K562 (cell line): ENCODE measurements around the gene ASAH2. TPM values are rescaled to one million over a fixed set of nuclear protein-coding genes. Genes with fewer than 3 reads are reported as not detected.
A peak's percentile ranks its signal among the peaks of the same experiment; 100 is the strongest.

Experiments used
- CREBBP ChIP-seq: IDR thresholded peaks from one replicate; pipeline ENCODE4 v1.6.1; 2012; ENCODE audit warnings: low read depth, mild to moderate bottlenecking, control low read depth, inconsistent platforms, low read length
- CSDE1 ChIP-seq, 2 experiments: fragments of 450-650 bp; IDR thresholded peaks; 2 replicates each; pipeline ENCODE4 v1.6.1; 2016; ENCODE audit warnings: mild to moderate bottlenecking in 1 of 2
- CXXC5 ChIP-seq: fragments of 250-450 bp; sonication (Bioruptor Pico); IDR thresholded peaks from 2 replicates; pipeline ENCODE4 v1.8.0; 2022; ENCODE audit warnings: inconsistent platforms, mild to moderate bottlenecking, moderate library complexity
- FOXM1 ChIP-seq, 2 experiments: fragments of 450-650 bp in 1 of 2; sonication (generic) in 1 of 2; formaldehyde crosslinking in 1 of 2; IDR thresholded peaks; 2 replicates each; pipeline versions ENCODE4 v1.6.1 to v1.9.0; 2017 to 2022; ENCODE audit warnings: low read depth in 2 of 2, mild to moderate bottlenecking in 2 of 2, missing genetic modification reagents in 1 of 2, moderate library complexity in 1 of 2
- HDAC1 ChIP-seq, 2 experiments: fragments of 450-650 bp; IDR thresholded peaks; 2 replicates each; pipeline ENCODE4 v1.6.1; 2016 to 2017; ENCODE audit warnings: inconsistent platforms in 1 of 2, mild to moderate bottlenecking in 1 of 2, moderate library complexity in 1 of 2
- MIER1 ChIP-seq: fragments of 450-650 bp; IDR thresholded peaks from 2 replicates; pipeline ENCODE4 v1.6.1; 2016; ENCODE audit warnings: antibody characterized with exemption, mild to moderate bottlenecking, low read depth
- RBM22 ChIP-seq: fragments of 200-400 bp; formaldehyde crosslinking; IDR thresholded peaks from 2 replicates; pipeline ENCODE4 v1.6.1; 2018; ENCODE audit warnings: low read length, low read depth; ENCODE audit not compliant: poor library complexity, severe bottlenecking
- WHSC1 ChIP-seq: IDR thresholded peaks from one replicate; pipeline ENCODE4 v1.6.1; 2012; ENCODE audit warnings: low read length, control low read depth, inconsistent platforms
- ZNF583 ChIP-seq: fragments of 250-450 bp; sonication (Bioruptor Pico); IDR thresholded peaks from 2 replicates; pipeline ENCODE4 v1.4.0; 2020
- polyA plus RNA-seq, 8 experiments: library from polyadenylated mRNA; depleted of rRNA in 4 of 8; stranded (reverse) in 5 of 8; unstranded in 3 of 8; fragments of >200 nt; fragmentation: Nextera tagmentation in 2 of 8; fragmentation: Illumina TruSeq in 1 of 8; extraction: Ambion mirVana in 2 of 8; extraction: Trizol in 1 of 8; gene quantifications; 2 replicates each; pipeline versions ENCODE4 v1.2.1 to v1.2.3, GENCODE V29; 2011 to 2014; ENCODE audit warnings: inconsistent platforms in 1 of 8, missing spikeins in 1 of 8
- total RNA-seq, 7 experiments: library from RNA; depleted of rRNA in 6 of 7; stranded (reverse); fragments of >200 nt in 6 of 7; fragmentation: Illumina TruSeq in 2 of 7; extraction: Trizol in 2 of 7; gene quantifications; 2 replicates each; pipeline versions ENCODE4 v1.2.1 to v1.2.3, GENCODE V29; 2011 to 2021; ENCODE audit warnings: low replicate concordance in 1 of 7
- TF ChIP-seq, protein P1 (sequence below): fragments of 200-600 bp; sonication (generic); IDR thresholded peaks from one replicate; pipeline ENCODE4 v1.6.1; 2012; ENCODE audit warnings: mild to moderate bottlenecking, low read depth, low read length, inconsistent platforms
- TF ChIP-seq, protein P2 (sequence below): sonication (generic); formaldehyde crosslinking; IDR thresholded peaks from 2 replicates; pipeline ENCODE4 v1.9.0; 2022; ENCODE audit warnings: mild to moderate bottlenecking, missing genetic modification reagents
- TF ChIP-seq, protein P3 (sequence below): fragments of 250-450 bp; sonication (Bioruptor Pico); IDR thresholded peaks from 2 replicates; pipeline ENCODE4 v1.9.0; 2021; ENCODE audit warnings: mild to moderate bottlenecking
- TF ChIP-seq, protein P4 (sequence below): fragments of 450-650 bp; IDR thresholded peaks from 2 replicates; pipeline ENCODE4 v1.6.1; 2016; ENCODE audit warnings: borderline replicate concordance

Gene ASAH2
- total and polyA plus RNA-seq, 9 of the 15 experiments (the other 6 are each of a cell fraction or from before 2014, with no cell fraction given): 2.5 to 12.0 (median 8.5) TPM

DNA sequence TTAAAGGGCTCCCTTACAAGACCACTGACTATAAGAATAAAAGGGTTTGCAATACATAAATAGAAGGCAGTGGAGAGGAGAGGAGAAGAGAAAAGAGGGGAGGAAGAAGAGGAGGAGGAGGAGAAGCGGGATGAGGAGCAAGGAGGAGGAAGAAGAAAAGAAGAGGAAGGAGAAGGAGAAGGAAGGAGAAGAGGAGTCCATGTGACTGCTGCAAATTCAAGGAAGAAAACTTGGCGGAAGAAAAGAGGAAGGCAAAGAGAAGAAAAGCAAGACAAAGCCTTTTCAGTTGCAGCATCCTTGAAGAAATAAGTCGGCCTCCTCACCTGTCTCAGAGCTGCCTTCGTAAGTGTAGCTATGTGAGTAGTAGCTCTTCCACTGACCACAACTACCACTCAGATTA, 22.6 kb downstream of the ASAH2 start (continued):
- TF ChIP-seq, protein P1, sequence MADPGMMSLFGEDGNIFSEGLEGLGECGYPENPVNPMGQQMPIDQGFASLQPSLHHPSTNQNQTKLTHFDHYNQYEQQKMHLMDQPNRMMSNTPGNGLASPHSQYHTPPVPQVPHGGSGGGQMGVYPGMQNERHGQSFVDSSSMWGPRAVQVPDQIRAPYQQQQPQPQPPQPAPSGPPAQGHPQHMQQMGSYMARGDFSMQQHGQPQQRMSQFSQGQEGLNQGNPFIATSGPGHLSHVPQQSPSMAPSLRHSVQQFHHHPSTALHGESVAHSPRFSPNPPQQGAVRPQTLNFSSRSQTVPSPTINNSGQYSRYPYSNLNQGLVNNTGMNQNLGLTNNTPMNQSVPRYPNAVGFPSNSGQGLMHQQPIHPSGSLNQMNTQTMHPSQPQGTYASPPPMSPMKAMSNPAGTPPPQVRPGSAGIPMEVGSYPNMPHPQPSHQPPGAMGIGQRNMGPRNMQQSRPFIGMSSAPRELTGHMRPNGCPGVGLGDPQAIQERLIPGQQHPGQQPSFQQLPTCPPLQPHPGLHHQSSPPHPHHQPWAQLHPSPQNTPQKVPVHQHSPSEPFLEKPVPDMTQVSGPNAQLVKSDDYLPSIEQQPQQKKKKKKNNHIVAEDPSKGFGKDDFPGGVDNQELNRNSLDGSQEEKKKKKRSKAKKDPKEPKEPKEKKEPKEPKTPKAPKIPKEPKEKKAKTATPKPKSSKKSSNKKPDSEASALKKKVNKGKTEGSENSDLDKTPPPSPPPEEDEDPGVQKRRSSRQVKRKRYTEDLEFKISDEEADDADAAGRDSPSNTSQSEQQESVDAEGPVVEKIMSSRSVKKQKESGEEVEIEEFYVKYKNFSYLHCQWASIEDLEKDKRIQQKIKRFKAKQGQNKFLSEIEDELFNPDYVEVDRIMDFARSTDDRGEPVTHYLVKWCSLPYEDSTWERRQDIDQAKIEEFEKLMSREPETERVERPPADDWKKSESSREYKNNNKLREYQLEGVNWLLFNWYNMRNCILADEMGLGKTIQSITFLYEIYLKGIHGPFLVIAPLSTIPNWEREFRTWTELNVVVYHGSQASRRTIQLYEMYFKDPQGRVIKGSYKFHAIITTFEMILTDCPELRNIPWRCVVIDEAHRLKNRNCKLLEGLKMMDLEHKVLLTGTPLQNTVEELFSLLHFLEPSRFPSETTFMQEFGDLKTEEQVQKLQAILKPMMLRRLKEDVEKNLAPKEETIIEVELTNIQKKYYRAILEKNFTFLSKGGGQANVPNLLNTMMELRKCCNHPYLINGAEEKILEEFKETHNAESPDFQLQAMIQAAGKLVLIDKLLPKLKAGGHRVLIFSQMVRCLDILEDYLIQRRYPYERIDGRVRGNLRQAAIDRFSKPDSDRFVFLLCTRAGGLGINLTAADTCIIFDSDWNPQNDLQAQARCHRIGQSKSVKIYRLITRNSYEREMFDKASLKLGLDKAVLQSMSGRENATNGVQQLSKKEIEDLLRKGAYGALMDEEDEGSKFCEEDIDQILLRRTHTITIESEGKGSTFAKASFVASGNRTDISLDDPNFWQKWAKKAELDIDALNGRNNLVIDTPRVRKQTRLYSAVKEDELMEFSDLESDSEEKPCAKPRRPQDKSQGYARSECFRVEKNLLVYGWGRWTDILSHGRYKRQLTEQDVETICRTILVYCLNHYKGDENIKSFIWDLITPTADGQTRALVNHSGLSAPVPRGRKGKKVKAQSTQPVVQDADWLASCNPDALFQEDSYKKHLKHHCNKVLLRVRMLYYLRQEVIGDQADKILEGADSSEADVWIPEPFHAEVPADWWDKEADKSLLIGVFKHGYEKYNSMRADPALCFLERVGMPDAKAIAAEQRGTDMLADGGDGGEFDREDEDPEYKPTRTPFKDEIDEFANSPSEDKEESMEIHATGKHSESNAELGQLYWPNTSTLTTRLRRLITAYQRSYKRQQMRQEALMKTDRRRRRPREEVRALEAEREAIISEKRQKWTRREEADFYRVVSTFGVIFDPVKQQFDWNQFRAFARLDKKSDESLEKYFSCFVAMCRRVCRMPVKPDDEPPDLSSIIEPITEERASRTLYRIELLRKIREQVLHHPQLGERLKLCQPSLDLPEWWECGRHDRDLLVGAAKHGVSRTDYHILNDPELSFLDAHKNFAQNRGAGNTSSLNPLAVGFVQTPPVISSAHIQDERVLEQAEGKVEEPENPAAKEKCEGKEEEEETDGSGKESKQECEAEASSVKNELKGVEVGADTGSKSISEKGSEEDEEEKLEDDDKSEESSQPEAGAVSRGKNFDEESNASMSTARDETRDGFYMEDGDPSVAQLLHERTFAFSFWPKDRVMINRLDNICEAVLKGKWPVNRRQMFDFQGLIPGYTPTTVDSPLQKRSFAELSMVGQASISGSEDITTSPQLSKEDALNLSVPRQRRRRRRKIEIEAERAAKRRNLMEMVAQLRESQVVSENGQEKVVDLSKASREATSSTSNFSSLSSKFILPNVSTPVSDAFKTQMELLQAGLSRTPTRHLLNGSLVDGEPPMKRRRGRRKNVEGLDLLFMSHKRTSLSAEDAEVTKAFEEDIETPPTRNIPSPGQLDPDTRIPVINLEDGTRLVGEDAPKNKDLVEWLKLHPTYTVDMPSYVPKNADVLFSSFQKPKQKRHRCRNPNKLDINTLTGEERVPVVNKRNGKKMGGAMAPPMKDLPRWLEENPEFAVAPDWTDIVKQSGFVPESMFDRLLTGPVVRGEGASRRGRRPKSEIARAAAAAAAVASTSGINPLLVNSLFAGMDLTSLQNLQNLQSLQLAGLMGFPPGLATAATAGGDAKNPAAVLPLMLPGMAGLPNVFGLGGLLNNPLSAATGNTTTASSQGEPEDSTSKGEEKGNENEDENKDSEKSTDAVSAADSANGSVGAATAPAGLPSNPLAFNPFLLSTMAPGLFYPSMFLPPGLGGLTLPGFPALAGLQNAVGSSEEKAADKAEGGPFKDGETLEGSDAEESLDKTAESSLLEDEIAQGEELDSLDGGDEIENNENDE: no peak
- 0 out of 4 replicates have a peak, but pooled peaks of 1 of the 2 experiments have one; percentile 21 for TF ChIP-seq HDAC1 (IDR thresholded peaks at IDR 0.05)
- TF ChIP-seq MIER1: no peak
- TF ChIP-seq, protein P2, sequence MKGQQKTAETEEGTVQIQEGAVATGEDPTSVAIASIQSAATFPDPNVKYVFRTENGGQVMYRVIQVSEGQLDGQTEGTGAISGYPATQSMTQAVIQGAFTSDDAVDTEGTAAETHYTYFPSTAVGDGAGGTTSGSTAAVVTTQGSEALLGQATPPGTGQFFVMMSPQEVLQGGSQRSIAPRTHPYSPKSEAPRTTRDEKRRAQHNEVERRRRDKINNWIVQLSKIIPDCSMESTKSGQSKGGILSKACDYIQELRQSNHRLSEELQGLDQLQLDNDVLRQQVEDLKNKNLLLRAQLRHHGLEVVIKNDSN (CRISPR knock-in tag): no peak
- no peak for TF ChIP-seq CREBBP
- no peak for TF ChIP-seq CXXC5 (CRISPR knock-in tag)
- TF ChIP-seq FOXM1 (IDR thresholded peaks at IDR 0.05; ENCODE audit: low read depth): no peak
- no peak for TF ChIP-seq FOXM1 (CRISPR knock-in tag; IDR thresholded peaks at IDR 0.05; ENCODE audit: low read depth)
- TF ChIP-seq CSDE1 (IDR thresholded peaks at IDR 0.05): no peak
- TF ChIP-seq RBM22: no peak
- TF ChIP-seq WHSC1: no peak
- TF ChIP-seq ZNF583 (CRISPR knock-in tag): no peak
- TF ChIP-seq, protein P3, sequence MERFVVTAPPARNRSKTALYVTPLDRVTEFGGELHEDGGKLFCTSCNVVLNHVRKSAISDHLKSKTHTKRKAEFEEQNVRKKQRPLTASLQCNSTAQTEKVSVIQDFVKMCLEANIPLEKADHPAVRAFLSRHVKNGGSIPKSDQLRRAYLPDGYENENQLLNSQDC (CRISPR knock-in tag): no peak
- TF ChIP-seq, protein P4, sequence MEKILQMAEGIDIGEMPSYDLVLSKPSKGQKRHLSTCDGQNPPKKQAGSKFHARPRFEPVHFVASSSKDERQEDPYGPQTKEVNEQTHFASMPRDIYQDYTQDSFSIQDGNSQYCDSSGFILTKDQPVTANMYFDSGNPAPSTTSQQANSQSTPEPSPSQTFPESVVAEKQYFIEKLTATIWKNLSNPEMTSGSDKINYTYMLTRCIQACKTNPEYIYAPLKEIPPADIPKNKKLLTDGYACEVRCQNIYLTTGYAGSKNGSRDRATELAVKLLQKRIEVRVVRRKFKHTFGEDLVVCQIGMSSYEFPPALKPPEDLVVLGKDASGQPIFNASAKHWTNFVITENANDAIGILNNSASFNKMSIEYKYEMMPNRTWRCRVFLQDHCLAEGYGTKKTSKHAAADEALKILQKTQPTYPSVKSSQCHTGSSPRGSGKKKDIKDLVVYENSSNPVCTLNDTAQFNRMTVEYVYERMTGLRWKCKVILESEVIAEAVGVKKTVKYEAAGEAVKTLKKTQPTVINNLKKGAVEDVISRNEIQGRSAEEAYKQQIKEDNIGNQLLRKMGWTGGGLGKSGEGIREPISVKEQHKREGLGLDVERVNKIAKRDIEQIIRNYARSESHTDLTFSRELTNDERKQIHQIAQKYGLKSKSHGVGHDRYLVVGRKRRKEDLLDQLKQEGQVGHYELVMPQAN: no peak
